ENCODE measurements around the gene APH1B. TPM values are rescaled to one million over a fixed set of nuclear protein-coding genes. Genes with fewer than 3 reads are reported as not detected.

Gene APH1B
- total and polyA plus RNA-seq, 9 of the 15 experiments (the other 6 are each of a cell fraction or from before 2014, with no cell fraction given): 5.1 to 9.7 (median 7.0) TPM

GRCh38 chr15:63277038-63277892 lies at the start of gene APH1B (continued):
- TF ChIP-seq HINFP (tag; conservative IDR thresholded peaks at IDR 0.05; ENCODE audit: low read depth) (no peak), VEZF1 (CRISPR knock-in tag; IDR thresholded peaks at IDR 0.05) (peak; percentile 95), NR2C2 (CRISPR knock-in tag; IDR thresholded peaks at IDR 0.05) (no peak), NR2C2 (tag; IDR thresholded peaks at IDR 0.05) (peak; percentile 72), SP1 (CRISPR knock-in tag; IDR thresholded peaks at IDR 0.05) (peak; percentile 3; the same call in 1 of the 2 replicates), ARNT (IDR thresholded peaks at IDR 0.05) (no peak), ZNF639 (CRISPR knock-in tag; conservative IDR thresholded peaks at IDR 0.05 in 1 of 2, IDR thresholded peaks at IDR 0.05 in 1 of 2) (peak in 1 of 2 experiments; percentile 43; a peak in 2 of 4 replicates), YY1 (IDR thresholded peaks at IDR 0.05; ENCODE audit: borderline replicate concordance in 1 of 3, control insufficient read depth in 1 of 3, extremely low read depth in 1 of 3, insufficient read depth in 3 of 3, insufficient read length in 1 of 3, insufficient replicate concordance in 2 of 3, low read depth in 1 of 3, low read length in 2 of 3) (peak in 2 of 3 experiments; percentile 63 to 83), SAFB (IDR thresholded peaks at IDR 0.05; ENCODE audit: borderline replicate concordance, low read depth, low read length) (peak; percentile 41; the same call in 1 of the 2 replicates), KDM5B (IDR thresholded peaks at IDR 0.05; ENCODE audit: insufficient replicate concordance, low read depth, low read length) (peak; percentile 46), MYC (IDR thresholded peaks at IDR 0.05; ENCODE audit: low read depth, low read length) (peak; percentile 71), MYC (CRISPR knock-in tag; IDR thresholded peaks at IDR 0.05; ENCODE audit: borderline replicate concordance, low read depth) (peak; percentile 72; the same call in 1 of the 2 replicates), ZBTB9 (CRISPR knock-in tag; IDR thresholded peaks at IDR 0.05) (peak; percentile 73; the same call in 1 of the 2 replicates), PCBP1 (IDR thresholded peaks at IDR 0.05; ENCODE audit: low read depth, low read length, poor library complexity, severe bottlenecking) (peak; percentile 14), ZNF395 (CRISPR knock-in tag; IDR thresholded peaks at IDR 0.05) (0 out of 2 replicates have a peak, but pooled peaks have one; percentile 55), ARID1B (IDR thresholded peaks at IDR 0.05) (0 out of 2 replicates have a peak, but pooled peaks have one; percentile 8), BHLHE40 (IDR thresholded peaks at IDR 0.05; ENCODE audit: low read length) (peak; percentile 6; the same call in 1 of the 2 replicates)
